Measurements from ENCODE around the gene MCOLN1. TPM values are rescaled to one million over a fixed set of nuclear protein-coding genes. Genes with fewer than 3 reads are reported as not detected.

The MCOLN1 gene
- total RNA-seq, 1 experiment from 2014 or later = 15.7 TPM

DNA sequence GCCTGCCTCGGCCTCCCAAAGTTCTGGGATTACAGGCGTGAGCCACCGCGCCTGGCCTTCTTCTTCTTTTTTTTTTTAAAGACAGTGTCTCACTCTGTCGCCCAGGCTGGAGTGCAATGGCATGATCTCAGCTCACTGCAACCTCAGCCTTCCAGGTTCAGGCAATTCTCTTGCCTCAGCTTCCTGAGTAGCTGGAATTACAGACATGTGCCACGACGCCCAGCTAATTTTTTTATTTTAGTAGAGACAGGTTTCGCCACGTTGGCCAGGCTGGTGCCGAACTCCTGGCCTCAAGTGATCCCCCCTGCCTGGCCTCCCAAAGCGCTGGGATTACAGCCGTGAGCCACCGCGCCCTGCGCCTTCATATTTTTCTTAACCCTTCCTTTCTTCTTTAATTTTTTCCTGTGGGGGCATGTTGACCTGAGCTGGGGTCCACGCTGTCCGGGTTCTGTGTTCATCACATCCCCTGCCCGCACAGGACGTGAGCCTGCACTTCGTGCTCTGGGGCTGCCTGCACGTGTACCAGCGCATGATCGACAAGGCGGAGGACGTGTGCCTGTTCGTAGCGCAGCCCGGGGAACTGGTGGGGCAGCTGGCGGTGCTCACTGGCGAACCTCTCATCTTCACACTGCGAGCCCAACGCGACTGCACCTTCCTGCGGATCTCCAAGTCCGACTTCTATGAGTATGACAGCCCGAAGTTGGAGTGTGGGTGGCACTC is 27.2 kb downstream of the MCOLN1 start:
- Histone ChIP-seq H3K79me2 (ENCODE audit: insufficient read depth, low read length) (no peaks in the 10 kb centered on the region), H2BK5ac (ENCODE audit: insufficient read length, low read length) (no peak overlapping the region), H3K18ac (ENCODE audit: insufficient read length, low read depth, low read length) (no peak overlapping the region), H3K4me2 (ENCODE audit: insufficient read depth, insufficient read length, low read length) (no peak overlapping the region), H3T11ph (ENCODE audit: low read length) (no peak overlapping the region), H4K8ac (replicated peaks; ENCODE audit: insufficient read length, low read depth, low read length) (no peak overlapping the region), H3K56ac (ENCODE audit: insufficient read length, low read depth, low read length) (no peak overlapping the region), H3K27ac (ENCODE audit: insufficient read length, low read depth, low read length) (no peak overlapping the region), H4K5ac (ENCODE audit: insufficient read length, low read depth, low read length) (no peak overlapping the region), H3K23me2 (ENCODE audit: insufficient read length, low read depth, low read length, poor library complexity, severe bottlenecking) (no peaks in the 10 kb centered on the region), H2BK12ac (ENCODE audit: insufficient read length, low read depth, low read length) (no peak overlapping the region), H2AK5ac (ENCODE audit: insufficient read length, low read length) (no peak overlapping the region), H3K14ac (ENCODE audit: insufficient read depth, low read length) (no peak overlapping the region), H4K20me1 (ENCODE audit: control insufficient read depth, insufficient read depth, insufficient read length) (no peaks in the 10 kb centered on the region), H3K9ac (ENCODE audit: extremely low read depth, insufficient read length, low read length) (no peak overlapping the region), H3K27me3 (ENCODE audit: insufficient read depth, low read length) (no peaks in the 10 kb centered on the region), H4K91ac (ENCODE audit: insufficient read length, low read depth, low read length) (no peak overlapping the region), H2AFZ (ENCODE audit: low read length) (no peak overlapping the region), H2BK15ac (ENCODE audit: low read depth, low read length) (no peak overlapping the region), H2BK20ac (ENCODE audit: low read depth, low read length, poor library complexity, severe bottlenecking) (no peak overlapping the region), H3K23ac (ENCODE audit: insufficient read length, low read depth, low read length) (no peak overlapping the region), H3K4ac (ENCODE audit: low read depth, low read length) (no peak overlapping the region), H3K4me1 (ENCODE audit: insufficient read depth, low read length) (no peaks in the 10 kb centered on the region), H2BK120ac (ENCODE audit: low read depth, low read length, poor library complexity, severe bottlenecking) (no peak overlapping the region), H3K9me3 (ENCODE audit: control insufficient read depth, low read depth, low read length) (no peaks in the 10 kb centered on the region), H3K79me1 (ENCODE audit: insufficient read depth, low read depth, low read length, poor library complexity, severe bottlenecking) (no peaks in the 10 kb centered on the region)
- Mint-ChIP-seq H3K9me3 (no peaks in the 10 kb centered on the region; a peak in 1 of 5 replicates), H3K27me3 (ENCODE audit: low read depth) (no peaks in the 10 kb centered on the region), H3K27ac (peak overlapping the region in 1 of 3 experiments; percentile 70; a peak in 1 of 7 replicates), H3K4me1 (peaks cover 7 to 8% of the 10 kb centered on the region in 2 experiments; a peak in 3 of 4 replicates), H3K4me3 (no peak overlapping the region), H3K36me3 (ENCODE audit: insufficient read depth in 1 of 3, low read depth in 3 of 3) (peaks cover 5 to 32% (median 15%) of the 10 kb centered on the region in 3 experiments; a peak in 5 of 7 replicates)
- TF ChIP-seq CTCF (conservative IDR thresholded peaks at IDR 0.05) = no peak
- WGBS (ENCODE audit: extremely low coverage, insufficient read length, low lambda C conversion rate) = no CpG with 5 or more reads among the region's 36 CpGs
- DNase-seq = no peak

Data from H9 (cell line).